Measurements from ENCODE around the gene HYAL3. TPM values are rescaled to one million over a fixed set of nuclear protein-coding genes. Genes with fewer than 3 reads are reported as not detected.

HYAL3 gene
- total and polyA plus RNA-seq, 2 donors (not counting 1 experiment from before 2014, with no cell fraction given): 3.7 to 4.2 TPM

DNA sequence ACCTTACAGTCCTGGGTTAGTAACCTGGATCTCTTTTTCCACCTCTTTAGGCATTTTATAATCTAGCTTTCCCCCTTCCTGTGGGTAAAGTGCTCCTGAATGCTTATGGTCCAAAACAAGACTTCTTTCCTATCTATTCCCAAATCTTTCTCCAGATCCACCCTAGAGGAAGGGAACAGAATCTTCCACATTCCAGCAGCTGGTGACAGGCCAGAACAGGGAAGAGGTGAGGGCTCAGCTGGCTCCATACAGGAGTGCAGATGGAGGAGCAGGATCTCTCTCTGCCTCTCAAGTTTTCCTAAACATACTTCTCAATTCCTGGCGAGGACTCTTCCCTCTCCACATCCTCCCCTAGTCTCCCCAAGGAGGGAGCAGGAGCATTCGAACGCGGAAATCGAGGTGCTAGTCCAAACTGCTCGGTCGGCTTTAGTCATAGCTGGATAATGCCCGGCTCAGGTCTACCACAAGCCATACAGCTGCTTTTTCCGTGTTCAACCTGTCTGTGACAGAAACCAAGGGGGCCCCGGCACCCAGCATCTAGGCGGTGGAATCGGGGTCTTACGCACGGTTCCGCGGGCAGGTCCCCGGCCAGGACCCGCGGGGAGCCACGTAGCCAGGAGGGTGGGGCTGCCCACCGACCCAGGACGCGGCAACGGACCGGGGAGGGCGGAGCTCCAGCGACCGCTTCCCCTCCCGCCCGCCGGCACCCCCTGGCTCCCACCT, 37.4 kb upstream of the HYAL3 start:
- H3K4me2 ChIP-seq (replicated peaks; ENCODE audit: low read depth, low read length, poor library complexity, severe bottlenecking): peak overlapping the region; percentile 90
- H3K9me3 Mint-ChIP-seq (ENCODE audit: insufficient read depth): no peaks in the 10 kb centered on the region
- 3% methylated on average over 31 of the region's 31 CpGs for WGBS (ENCODE audit: insufficient coverage)
- peak overlapping the region; percentile 74 for H2AFZ ChIP-seq (ENCODE audit: insufficient read depth, low read depth, low read length, poor library complexity, severe bottlenecking)
- H3K27ac Mint-ChIP-seq: peak overlapping the region; percentile 99
- no peak for DNase-seq
- CTCF ChIA-PET: interaction anchor here (0.7 to 3.9 kb wide), 16 partner anchors 9 to 206 kb away, joined by 3 to 37 read pairs (median 4); partner anchors contain the start of genes CYB561D2, HYAL2, HYAL3 and IFRD2
- TF ChIP-seq EZH2 (IDR thresholded peaks at IDR 0.05; ENCODE audit: borderline replicate concordance, insufficient read depth, low read depth, low read length, poor library complexity, severe bottlenecking) (no peak), CTCF (IDR thresholded peaks at IDR 0.05) (no peak)
- H3K9me3 ChIP-seq (ENCODE audit: control extremely low read depth in 1 of 3, control insufficient read depth in 2 of 3, insufficient read depth in 1 of 3, low read length in 2 of 3): no peaks in the 10 kb centered on the region
- intact Hi-C loops (cut with micrococcal nuclease): loop anchor here (1.0 to 5.0 kb wide), 8 partner anchors 8 to 99 kb away; partner anchors contain the start of genes CYB561D2, GNAI2, HYAL3 and NAA80
- peak overlapping the region; percentile 39 to 86 (median 68) for H3K4me3 ChIP-seq (ENCODE audit: control extremely low read depth in 1 of 5, extremely low read depth in 1 of 5, insufficient read depth in 1 of 5, low read depth in 2 of 5, low read length in 4 of 5)
- peaks cover 0 to 26% of the 10 kb centered on the region in 2 experiments for H3K36me3 ChIP-seq (replicated peaks in 1 of 2; ENCODE audit: control extremely low read depth in 1 of 2, control insufficient read depth in 1 of 2, extremely low read depth in 1 of 2, insufficient read depth in 2 of 2, low read length in 1 of 2)
- H4K20me1 ChIP-seq (ENCODE audit: control insufficient read depth, insufficient read depth, low read length, poor library complexity, severe bottlenecking): peaks cover 38% of the 10 kb centered on the region
- H3K27me3 ChIP-seq (replicated peaks in 1 of 4; ENCODE audit: control extremely low read depth in 1 of 4, control insufficient read depth in 3 of 4, insufficient read depth in 4 of 4, low read length in 3 of 4): no peaks in the 10 kb centered on the region
- peak overlapping the region; percentile 96 for H3K4me3 Mint-ChIP-seq
- H3K79me2 ChIP-seq (ENCODE audit: control insufficient read depth, insufficient read depth, low read length): peaks cover 73% of the 10 kb centered on the region
- peak; percentile 28 for ATAC-seq (ENCODE audit: low read depth)
- peak overlapping the region; percentile 97 to 98 for H3K27ac ChIP-seq (ENCODE audit: low read length in 2 of 2)
- H3K4me1 Mint-ChIP-seq: peaks cover 55% of the 10 kb centered on the region
- H3K9ac ChIP-seq (ENCODE audit: low read length): peak overlapping the region; percentile 89
- H3K4me1 ChIP-seq (ENCODE audit: control insufficient read depth in 2 of 2, insufficient read depth in 2 of 2, low read length in 2 of 2): peaks cover 36 to 70% of the 10 kb centered on the region in 2 donors
- H3K27me3 Mint-ChIP-seq: no peaks in the 10 kb centered on the region
- POLR2A ChIA-PET: interaction anchor here (0.6 to 6.1 kb wide), 16 partner anchors 7 to 1818 kb away, joined by 3 to 96 read pairs (median 7); partner anchors contain the start of genes ABHD14B, C3orf18, CYB561D2 and HEMK1

Measured in B cell (primary cell).